HEK293T (cell line): ENCODE results near the gene GPRC5D.

Source experiments
- ARNT ChIP-seq: fragments of 450-650 bp; IDR thresholded peaks from 2 replicates; pipeline ENCODE4 v1.6.1; 2017; ENCODE audit warnings: mild to moderate bottlenecking
- SP1 ChIP-seq: fragments of 450-650 bp; IDR thresholded peaks from 2 replicates; pipeline ENCODE4 v1.6.1; 2017
- ZNF384 ChIP-seq: fragments of 450-650 bp; IDR thresholded peaks from 2 replicates; pipeline ENCODE4 v1.6.1; 2016

- no peak for TF ChIP-seq ZNF384
- no peak for TF ChIP-seq ARNT
- TF ChIP-seq SP1, result no peak
Measured at GRCh38 chr12:12899530-12900380, 52.2 kb downstream of the GPRC5D start.
